HCT116 (cell line): ENCODE results near the gene CCDC86. TPM values are rescaled to one million over a fixed set of nuclear protein-coding genes. Genes with fewer than 3 reads are reported as not detected.

Experiments used
- ATAC-seq: fragments of 200-7000 bp; cut with Tn5 transposase; 2 replicates; pipeline ENCODE4 v1.9.1; 2020; ENCODE audit warnings: mild to moderate bottlenecking, moderate library complexity
- BruUV-seq: library from RNA; stranded (reverse); fragments of 400-500 nt; replicated peaks from 2 replicates; lab custom pipeline; 2021; lab: Mats Ljungman, UMichigan
- CTCF ChIA-PET: fragments of 300-600 bp; sonication (Branson Sonifier 250); formaldehyde crosslinking; loops from one replicate; lab custom pipeline; 2021; ENCODE audit warnings: antibody characterized with exemption; lab: Charles Lee
- POLR2A ChIA-PET: fragments of 300-600, 350-600 bp; sonication (Branson Sonifier 250); formaldehyde crosslinking; loops from one replicate; lab custom pipeline; 2021; ENCODE audit warnings: antibody characterized with exemption; lab: Charles Lee
- RAD21 ChIA-PET, 2 experiments: fragments of 300-600 bp; sonication (Branson Sonifier 250); formaldehyde crosslinking; loops; one replicate each; lab custom pipeline; 2023; ENCODE audit warnings: low total read pairs in 2 of 2; ENCODE audit not compliant: uncharacterized antibody in 2 of 2, unreplicated experiment in 2 of 2, low non-redundant PET in 1 of 2; lab: Charles Lee
- DNase-seq: peaks from one replicate; pipeline ENCODE4 v3.0.0-alpha.2; 2010; ENCODE audit warnings: low read depth, low spot score
- H2AFZ ChIP-seq: fragments of 200-600 bp; shearing (Covaris generic), sonication (generic); 2 replicates; pipeline ENCODE4 v1.6.1; 2017; ENCODE audit warnings: low read depth, mixed run types, mixed read lengths, antibody characterized with exemption, low read length; ENCODE audit not compliant: poor library complexity, severe bottlenecking
- H3K27ac ChIP-seq: 2 replicates; pipeline ENCODE4 v1.5.1; 2012; ENCODE audit warnings: low read depth, low read length
- H3K27me3 ChIP-seq: fragments of 200-600 bp; sonication (generic); 2 replicates; pipeline ENCODE4 v1.6.1; 2016; ENCODE audit warnings: mixed run types, low read length, mixed read lengths; ENCODE audit not compliant: insufficient read depth
- H3K36me3 ChIP-seq, 2 experiments: fragments of 200-500 bp in 1 of 2; fragments of 200-600 bp in 1 of 2; sonication (Bioruptor generic) in 1 of 2; sonication (generic) in 1 of 2; 2 replicates each; pipeline versions ENCODE4 v1.5.1 to v1.6.1; 2014 to 2016; ENCODE audit warnings: low read length in 2 of 2, inconsistent platforms in 1 of 2, mixed read lengths in 1 of 2, mixed run types in 1 of 2; ENCODE audit not compliant: insufficient read depth in 2 of 2, control insufficient read depth in 1 of 2
- H3K4me1 ChIP-seq, 2 experiments: fragments of 200-600 bp in 1 of 2; sonication (generic) in 1 of 2; 2 replicates each; pipeline versions ENCODE4 v1.5.1 to v1.6.1; 2012 to 2017; ENCODE audit warnings: low read length in 2 of 2, inconsistent platforms in 1 of 2, mild to moderate bottlenecking in 1 of 2, mixed read lengths in 1 of 2, mixed run types in 1 of 2, moderate library complexity in 1 of 2; ENCODE audit not compliant: insufficient read depth in 2 of 2, control insufficient read depth in 1 of 2
- H3K4me2 ChIP-seq: fragments of 200-600 bp; sonication (generic); 2 replicates; pipeline ENCODE4 v1.6.1; 2017; ENCODE audit warnings: mixed run types, low read length, mixed read lengths
- H3K4me3 ChIP-seq, 2 experiments: fragments of 200-600 bp in 1 of 2; sonication (generic) in 1 of 2; replicated peaks in 1 of 2; 2 replicates each; pipeline ENCODE4 v1.5.1; 2011 to 2016; ENCODE audit warnings: low read length in 2 of 2, control low read depth in 1 of 2, low read depth in 1 of 2, mild to moderate bottlenecking in 1 of 2, mixed read lengths in 1 of 2, mixed run types in 1 of 2
- H3K79me2 ChIP-seq: fragments of 200-600 bp; sonication (generic); 2 replicates; pipeline ENCODE4 v1.6.1; 2017; ENCODE audit warnings: mild to moderate bottlenecking, mixed run types, low read length, moderate library complexity, mixed read lengths; ENCODE audit not compliant: insufficient read depth
- H3K9ac ChIP-seq: fragments of 200-600 bp; sonication (generic); 2 replicates; pipeline ENCODE4 v1.6.1; 2016; ENCODE audit warnings: low read length, mixed read lengths
- H3K9me2 ChIP-seq: fragments of 200-600 bp; sonication (generic), shearing (Covaris generic); 2 replicates; pipeline ENCODE4 v1.6.1; 2017; ENCODE audit warnings: mixed run types, mild to moderate bottlenecking, moderate library complexity; ENCODE audit not compliant: insufficient read depth
- H3K9me3 ChIP-seq, 2 experiments: fragments of 200-500 bp in 1 of 2; fragments of 200-600 bp in 1 of 2; sonication (Bioruptor generic) in 1 of 2; sonication (generic) in 1 of 2; 2 replicates each; pipeline ENCODE4 v1.6.1; 2014 to 2017; ENCODE audit warnings: low read length in 2 of 2, mixed read lengths in 2 of 2, inconsistent platforms in 1 of 2, low read depth in 1 of 2, mild to moderate bottlenecking in 1 of 2, mixed run types in 1 of 2, moderate library complexity in 1 of 2; ENCODE audit not compliant: control insufficient read depth in 1 of 2, insufficient read depth in 1 of 2
- H4K20me1 ChIP-seq: fragments of 200-600 bp; sonication (generic), shearing (Covaris generic); 2 replicates; pipeline ENCODE4 v1.6.1; 2017; ENCODE audit warnings: mixed run types, mild to moderate bottlenecking, moderate library complexity; ENCODE audit not compliant: insufficient read depth
- ATF3 ChIP-seq: IDR thresholded peaks from 2 replicates; pipeline ENCODE4 v1.6.1; 2012
- CBX3 ChIP-seq: IDR thresholded peaks from 2 replicates; pipeline ENCODE4 v1.6.1; 2012; ENCODE audit warnings: low read depth
- CEBPB ChIP-seq: IDR thresholded peaks from 2 replicates; pipeline ENCODE4 v1.6.1; 2012; ENCODE audit warnings: low read depth
- CTCF ChIP-seq, 3 experiments: fragments of 200-600 bp in 1 of 3; sonication (generic) in 1 of 3; IDR thresholded peaks in 2 of 3; conservative IDR thresholded peaks in 1 of 3; 2 replicates each; pipeline ENCODE4 v1.5.1; 2012 to 2017; ENCODE audit warnings: low read depth in 2 of 3, low read length in 2 of 3, antibody characterized with exemption in 1 of 3, borderline replicate concordance in 1 of 3, control low read depth in 1 of 3, mild to moderate bottlenecking in 1 of 3, mixed read lengths in 1 of 3, mixed run types in 1 of 3, moderate library complexity in 1 of 3; ENCODE audit not compliant: insufficient read depth in 1 of 3
- EGR1 ChIP-seq: IDR thresholded peaks from 2 replicates; pipeline ENCODE4 v1.6.1; 2012; ENCODE audit warnings: low read depth
- ELF1 ChIP-seq: IDR thresholded peaks from 2 replicates; pipeline ENCODE4 v1.6.1; 2012; ENCODE audit warnings: low read depth, borderline replicate concordance
- EZH2 ChIP-seq: fragments of 200-600 bp; sonication (generic); IDR thresholded peaks from 2 replicates; pipeline ENCODE4 v1.6.1; 2017; ENCODE audit warnings: antibody characterized with exemption, mixed run types
- EZH2phosphoT487 ChIP-seq: fragments of 200-600 bp; IDR thresholded peaks from 2 replicates; pipeline ENCODE4 v1.6.1; 2018; ENCODE audit warnings: antibody characterized with exemption, borderline replicate concordance
- FOSL1 ChIP-seq: IDR thresholded peaks from 2 replicates; pipeline ENCODE4 v1.6.1; 2012; ENCODE audit warnings: low read depth
- JUND ChIP-seq: IDR thresholded peaks from 2 replicates; pipeline ENCODE4 v1.6.1; 2012
- POLR2A ChIP-seq: IDR thresholded peaks from 2 replicates; pipeline ENCODE4 v1.7.0; 2011; ENCODE audit warnings: borderline replicate concordance; ENCODE audit not compliant: insufficient read depth, insufficient read length; ENCODE audit errors: extremely low read depth
- RAD21 ChIP-seq: IDR thresholded peaks from 2 replicates; pipeline ENCODE4 v1.6.1; 2012; ENCODE audit warnings: low read depth, mild to moderate bottlenecking
- SIN3A ChIP-seq: IDR thresholded peaks from 2 replicates; pipeline ENCODE4 v1.6.1; 2012; ENCODE audit warnings: low read depth
- SP1 ChIP-seq: IDR thresholded peaks from 2 replicates; pipeline ENCODE4 v1.6.1; 2012; ENCODE audit warnings: low read depth
- SRF ChIP-seq: IDR thresholded peaks from 2 replicates; pipeline ENCODE4 v1.6.1; 2012; ENCODE audit warnings: low read depth
- TCF7L2 ChIP-seq: IDR thresholded peaks from 2 replicates; pipeline ENCODE4 v1.7.0; 2011; ENCODE audit warnings: borderline replicate concordance, inconsistent platforms; ENCODE audit not compliant: insufficient read depth, insufficient read length; ENCODE audit errors: extremely low read depth
- ZFX ChIP-seq: fragments of 450-650 bp; IDR thresholded peaks from 2 replicates; pipeline ENCODE4 v1.6.1; 2017
- ZNF274 ChIP-seq: fragments of 200-500 bp; sonication (Bioruptor generic); IDR thresholded peaks from 2 replicates; pipeline ENCODE4 v1.6.1; 2014; ENCODE audit warnings: mild to moderate bottlenecking, low read depth, low read length, inconsistent platforms
- intact Hi-C: fragments of 100-400 bp; cut with micrococcal nuclease; formaldehyde crosslinking; loops from 2 replicates; pipeline ENCODE4 v1.10.0; 2022
- total RNA-seq: library from RNA; stranded (reverse); gene quantifications from one replicate; pipeline ENCODE4 v1.2.1, GENCODE V29; 2021; ENCODE audit not compliant: unreplicated experiment
- TF ChIP-seq, protein P1 (sequence below): IDR thresholded peaks from 2 replicates; pipeline ENCODE4 v1.6.1; 2012
- TF ChIP-seq, protein P2 (sequence below): IDR thresholded peaks from 2 replicates; pipeline ENCODE4 v1.6.1; 2011; ENCODE audit warnings: mild to moderate bottlenecking, low read length, moderate library complexity; ENCODE audit not compliant: insufficient replicate concordance; ENCODE audit errors: extremely low read depth

The CCDC86 gene
- total RNA-seq, 1 experiment from 2014 or later: 69.6 TPM

GRCh38 chr11:60862171-60862570, 20.3 kb downstream of the CCDC86 start (continued):
- TF ChIP-seq CBX3 (no peak), SIN3A (no peak), POLR2A (no peak), SP1 (no peak), TCF7L2 (no peak), JUND (no peak)
- TF ChIP-seq, protein P1, sequence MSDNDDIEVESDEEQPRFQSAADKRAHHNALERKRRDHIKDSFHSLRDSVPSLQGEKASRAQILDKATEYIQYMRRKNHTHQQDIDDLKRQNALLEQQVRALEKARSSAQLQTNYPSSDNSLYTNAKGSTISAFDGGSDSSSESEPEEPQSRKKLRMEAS: no peak
- TF ChIP-seq, all 23 proteins: peak for 0

DNA sequence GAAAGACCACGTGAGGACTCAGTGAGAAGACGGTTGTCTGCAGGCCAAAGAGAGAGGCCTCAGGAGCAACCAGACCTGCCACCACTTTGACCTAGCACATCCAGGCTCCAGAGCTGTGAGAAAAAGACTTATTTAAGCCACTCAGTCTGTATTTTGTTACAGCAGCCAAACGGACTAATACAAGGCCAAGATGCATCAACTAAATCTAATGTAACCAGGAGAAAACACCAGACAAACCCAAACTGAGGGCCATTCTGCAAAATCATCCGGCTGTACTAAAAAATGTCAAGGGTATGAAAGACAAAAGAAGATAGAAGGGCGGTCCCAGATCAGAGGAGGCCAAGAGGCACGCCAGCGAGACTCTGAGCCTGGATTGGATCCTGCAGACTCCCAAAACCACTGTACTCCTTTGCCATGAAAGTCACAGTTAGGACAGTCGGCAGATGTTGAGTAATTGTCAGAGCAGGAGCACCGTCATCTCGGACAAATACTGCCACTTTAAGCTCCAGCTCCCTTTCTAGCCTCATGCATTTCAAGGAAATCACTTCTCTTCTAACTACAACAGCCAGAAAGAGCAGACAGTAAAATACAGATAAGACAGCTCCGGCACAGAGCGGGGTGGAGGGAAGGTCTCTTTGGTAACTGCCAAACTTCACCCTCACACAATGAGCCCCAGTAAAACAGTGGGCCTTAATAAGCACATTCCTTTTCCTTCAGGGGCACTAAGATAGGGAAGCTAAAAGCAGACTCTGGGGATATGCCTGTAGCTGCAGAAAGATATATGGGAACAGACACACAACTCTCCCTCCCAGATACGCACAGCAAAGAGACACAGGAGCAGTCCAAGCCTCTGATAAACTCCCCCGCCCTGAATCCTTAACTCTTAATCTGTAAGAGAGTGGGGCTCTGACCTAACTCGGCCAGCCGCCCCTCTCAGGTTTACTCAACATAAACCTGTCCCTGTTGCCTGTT, 21.9 kb downstream of the CCDC86 start:
- Histone ChIP-seq H3K36me3 (no peaks in the 10 kb centered on the region), H3K4me3 (no peak overlapping the region), H3K9me3 (no peaks in the 10 kb centered on the region), H2AFZ (no peak overlapping the region), H3K9me2 (no peaks in the 10 kb centered on the region), H3K27me3 (0 out of 2 replicates have a peak, but pooled peaks cover 4% of the 10 kb centered on the region), H3K79me2 (no peaks in the 10 kb centered on the region), H3K27ac (no peak overlapping the region), H4K20me1 (no peaks in the 10 kb centered on the region), H3K4me1 (no peaks in the 10 kb centered on the region), H3K9ac (no peak overlapping the region), H3K4me2 (no peak overlapping the region)
- TF ChIP-seq ZFX: no peak
- TF ChIP-seq SP1: no peak
- no peak for TF ChIP-seq FOSL1
- no peak for TF ChIP-seq EGR1
- TF ChIP-seq ZNF274: no peak
- no peak for TF ChIP-seq POLR2A
- TF ChIP-seq ATF3: no peak
- no peak for TF ChIP-seq SIN3A
- TF ChIP-seq CEBPB: no peak
- no peak for TF ChIP-seq CBX3
- TF ChIP-seq RAD21: no peak
- TF ChIP-seq, protein P2, sequence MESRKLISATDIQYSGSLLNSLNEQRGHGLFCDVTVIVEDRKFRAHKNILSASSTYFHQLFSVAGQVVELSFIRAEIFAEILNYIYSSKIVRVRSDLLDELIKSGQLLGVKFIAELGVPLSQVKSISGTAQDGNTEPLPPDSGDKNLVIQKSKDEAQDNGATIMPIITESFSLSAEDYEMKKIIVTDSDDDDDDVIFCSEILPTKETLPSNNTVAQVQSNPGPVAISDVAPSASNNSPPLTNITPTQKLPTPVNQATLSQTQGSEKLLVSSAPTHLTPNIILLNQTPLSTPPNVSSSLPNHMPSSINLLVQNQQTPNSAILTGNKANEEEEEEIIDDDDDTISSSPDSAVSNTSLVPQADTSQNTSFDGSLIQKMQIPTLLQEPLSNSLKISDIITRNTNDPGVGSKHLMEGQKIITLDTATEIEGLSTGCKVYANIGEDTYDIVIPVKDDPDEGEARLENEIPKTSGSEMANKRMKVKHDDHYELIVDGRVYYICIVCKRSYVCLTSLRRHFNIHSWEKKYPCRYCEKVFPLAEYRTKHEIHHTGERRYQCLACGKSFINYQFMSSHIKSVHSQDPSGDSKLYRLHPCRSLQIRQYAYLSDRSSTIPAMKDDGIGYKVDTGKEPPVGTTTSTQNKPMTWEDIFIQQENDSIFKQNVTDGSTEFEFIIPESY: no peak
- TF ChIP-seq CTCF (IDR thresholded peaks at IDR 0.05 in 2 of 3, conservative IDR thresholded peaks at IDR 0.05 in 1 of 3; ENCODE audit: borderline replicate concordance in 1 of 3, insufficient read depth in 1 of 3, low read depth in 2 of 3, low read length in 2 of 3): no peak
- no peak for TF ChIP-seq SRF
- TF ChIP-seq, protein P1: no peak
- no peak for TF ChIP-seq EZH2
- no peak for TF ChIP-seq ELF1
- TF ChIP-seq JUND: no peak
- no peak for TF ChIP-seq EZH2phosphoT487
- ATAC-seq: no peak
- CTCF ChIA-PET: no interaction called here
- RAD21 ChIA-PET: no interaction called here
- POLR2A ChIA-PET: no interaction called here
- DNase-seq: no peak
- intact Hi-C loops: no loop called here
- BruUV-seq: no TSS peak
